ENCODE results near the gene CEACAM4. TPM values are rescaled to one million over a fixed set of nuclear protein-coding genes. Genes with fewer than 3 reads are reported as not detected.

Gene CEACAM4
- total RNA-seq, 1 donor from 2014 or later: not detected

DNA sequence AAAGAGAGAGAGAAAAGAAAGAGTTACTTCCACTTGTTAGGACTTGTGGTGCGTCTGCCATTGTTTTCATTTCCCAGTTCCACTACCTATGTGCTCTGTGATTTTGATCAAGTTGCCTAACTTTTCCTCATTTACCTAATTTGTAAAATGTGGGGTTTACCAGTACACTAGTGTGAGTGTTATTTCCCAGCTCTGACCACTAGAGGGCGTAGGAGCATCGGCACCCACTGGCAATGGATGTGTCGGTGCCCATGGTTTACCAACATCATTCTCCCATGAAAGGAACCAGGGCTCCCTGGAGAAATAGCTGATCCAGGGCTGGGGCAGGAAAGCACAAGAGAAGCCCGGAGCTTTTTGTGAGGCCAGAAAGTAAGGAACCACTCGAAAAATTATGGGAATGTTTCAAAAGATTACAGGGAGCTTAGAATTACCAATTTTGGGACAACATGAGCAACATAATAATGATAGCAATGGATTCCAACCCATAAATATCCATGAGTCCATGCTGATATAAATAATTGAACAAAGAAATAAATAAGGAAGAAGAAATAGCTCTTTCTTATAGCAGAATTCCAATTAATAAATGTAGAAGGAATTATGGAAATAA is 15.1 kb upstream of the CEACAM4 start:
- Mint-ChIP-seq H3K9me3 (ENCODE audit: unreplicated experiment) (no peaks in the 10 kb centered on the region), H3K36me3 (ENCODE audit: unreplicated experiment) (no peaks in the 10 kb centered on the region), H3K27ac (ENCODE audit: unreplicated experiment) (no peak overlapping the region), H3K4me1 (ENCODE audit: unreplicated experiment) (no peaks in the 10 kb centered on the region), H3K4me3 (ENCODE audit: unreplicated experiment) (no peak overlapping the region), H3K27me3 (ENCODE audit: unreplicated experiment) (peaks cover 3% of the 10 kb centered on the region)
- DNase-seq (ENCODE audit: extremely low spot score, unreplicated experiment): no peak
- TF ChIP-seq, protein P1, sequence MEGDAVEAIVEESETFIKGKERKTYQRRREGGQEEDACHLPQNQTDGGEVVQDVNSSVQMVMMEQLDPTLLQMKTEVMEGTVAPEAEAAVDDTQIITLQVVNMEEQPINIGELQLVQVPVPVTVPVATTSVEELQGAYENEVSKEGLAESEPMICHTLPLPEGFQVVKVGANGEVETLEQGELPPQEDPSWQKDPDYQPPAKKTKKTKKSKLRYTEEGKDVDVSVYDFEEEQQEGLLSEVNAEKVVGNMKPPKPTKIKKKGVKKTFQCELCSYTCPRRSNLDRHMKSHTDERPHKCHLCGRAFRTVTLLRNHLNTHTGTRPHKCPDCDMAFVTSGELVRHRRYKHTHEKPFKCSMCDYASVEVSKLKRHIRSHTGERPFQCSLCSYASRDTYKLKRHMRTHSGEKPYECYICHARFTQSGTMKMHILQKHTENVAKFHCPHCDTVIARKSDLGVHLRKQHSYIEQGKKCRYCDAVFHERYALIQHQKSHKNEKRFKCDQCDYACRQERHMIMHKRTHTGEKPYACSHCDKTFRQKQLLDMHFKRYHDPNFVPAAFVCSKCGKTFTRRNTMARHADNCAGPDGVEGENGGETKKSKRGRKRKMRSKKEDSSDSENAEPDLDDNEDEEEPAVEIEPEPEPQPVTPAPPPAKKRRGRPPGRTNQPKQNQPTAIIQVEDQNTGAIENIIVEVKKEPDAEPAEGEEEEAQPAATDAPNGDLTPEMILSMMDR (IDR thresholded peaks at IDR 0.05): peak; percentile 82

DNA sequence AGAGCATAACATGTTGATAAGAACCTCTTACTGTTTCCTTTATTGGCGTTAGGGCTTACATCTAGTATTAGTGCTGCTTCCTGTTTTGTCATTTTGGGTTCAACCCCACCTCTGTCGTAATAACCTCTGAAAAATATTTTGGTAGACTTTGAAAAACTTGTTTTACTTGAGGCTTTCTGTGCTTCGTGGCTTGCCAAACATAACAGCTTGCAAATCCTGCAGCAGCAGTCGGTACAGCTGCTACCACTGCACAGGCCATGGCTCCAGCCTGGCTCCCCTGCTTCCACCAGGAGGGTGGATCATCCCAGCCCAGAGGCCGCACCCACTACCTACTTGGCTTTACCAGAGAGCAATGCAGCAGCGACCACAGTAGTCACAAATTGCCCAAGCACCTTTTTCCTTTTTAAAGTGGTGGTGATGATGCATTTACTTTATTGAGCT is 11.8 kb upstream of the CEACAM4 start:
- Mint-ChIP-seq H3K9me3 (ENCODE audit: unreplicated experiment) (peaks cover 4% of the 10 kb centered on the region), H3K36me3 (ENCODE audit: unreplicated experiment) (no peaks in the 10 kb centered on the region), H3K4me3 (ENCODE audit: unreplicated experiment) (no peak overlapping the region), H3K27me3 (ENCODE audit: unreplicated experiment) (peaks cover 3% of the 10 kb centered on the region), H3K27ac (ENCODE audit: unreplicated experiment) (no peak overlapping the region), H3K4me1 (ENCODE audit: unreplicated experiment) (no peaks in the 10 kb centered on the region)
- no peak for DNase-seq (ENCODE audit: extremely low spot score, unreplicated experiment)
- TF ChIP-seq, protein P1 (IDR thresholded peaks at IDR 0.05): no peak

DNA sequence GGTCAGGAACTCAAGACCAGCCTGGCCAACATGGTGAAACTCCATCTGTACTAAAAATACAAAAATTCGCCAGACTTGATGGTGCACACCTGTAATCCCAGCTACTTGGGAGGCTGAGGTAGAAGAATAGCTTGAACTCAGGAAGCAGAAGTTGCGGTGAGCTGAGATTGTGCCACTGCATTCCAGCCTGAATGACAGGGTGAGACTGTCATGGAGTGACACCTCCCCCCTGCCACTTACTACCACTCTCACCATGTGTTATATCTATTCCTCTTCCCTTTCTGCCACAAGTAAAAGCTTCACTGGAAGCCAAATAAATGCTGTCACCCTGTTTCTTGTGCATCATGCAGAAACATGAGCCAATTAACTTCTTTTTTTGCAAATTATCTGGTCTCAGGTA is 10.6 kb upstream of the CEACAM4 start:
- no peak overlapping the region for H3K4me3 Mint-ChIP-seq (ENCODE audit: unreplicated experiment)
- H3K27me3 Mint-ChIP-seq (ENCODE audit: unreplicated experiment): peaks cover 3% of the 10 kb centered on the region
- no peaks in the 10 kb centered on the region for H3K4me1 Mint-ChIP-seq (ENCODE audit: unreplicated experiment)
- H3K27ac Mint-ChIP-seq (ENCODE audit: unreplicated experiment): no peak overlapping the region
- DNase-seq (ENCODE audit: extremely low spot score, unreplicated experiment): no peak
- TF ChIP-seq, protein P1 (IDR thresholded peaks at IDR 0.05): no peak
- no peaks in the 10 kb centered on the region for H3K36me3 Mint-ChIP-seq (ENCODE audit: unreplicated experiment)
- peaks cover 4% of the 10 kb centered on the region for H3K9me3 Mint-ChIP-seq (ENCODE audit: unreplicated experiment)

DNA sequence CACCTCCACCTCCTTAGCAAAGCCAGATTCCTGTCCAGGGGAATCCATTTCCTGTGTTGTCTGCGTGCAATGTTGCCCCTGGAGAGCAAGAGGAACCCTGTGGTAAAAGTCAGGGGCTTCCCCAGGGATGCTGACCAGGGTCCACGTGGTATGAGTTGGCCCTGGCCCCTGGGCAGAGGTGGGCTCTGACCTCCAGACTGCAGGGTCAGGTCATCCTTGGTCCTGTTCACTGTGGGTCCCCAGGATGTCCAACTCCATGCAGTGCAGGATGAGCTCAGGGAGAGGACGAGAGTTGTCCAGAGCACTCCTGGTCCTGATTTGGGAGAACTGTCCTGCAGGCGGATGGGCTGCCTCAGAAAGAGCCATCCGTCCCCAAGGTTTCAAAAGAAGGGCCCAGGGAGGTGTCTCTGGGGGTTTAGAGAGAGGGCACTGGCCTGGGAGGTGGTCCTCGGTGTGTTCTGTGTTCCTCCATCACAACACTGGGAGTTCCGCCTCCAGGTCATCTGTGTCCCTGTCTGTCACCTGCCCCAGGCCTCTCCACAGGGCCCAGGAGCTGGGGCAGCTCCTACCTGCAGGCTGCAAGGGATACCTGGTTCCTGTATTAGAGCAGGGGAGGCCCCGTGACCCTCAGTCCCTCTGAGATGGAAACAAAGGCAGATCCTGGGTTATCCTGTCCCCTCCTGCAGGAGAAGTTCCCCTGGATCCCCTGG is 1.2 kb upstream of the CEACAM4 start:
- H3K27ac Mint-ChIP-seq (ENCODE audit: unreplicated experiment): no peak overlapping the region
- H3K4me1 Mint-ChIP-seq (ENCODE audit: unreplicated experiment): no peaks in the 10 kb centered on the region
- TF ChIP-seq, protein P1 (IDR thresholded peaks at IDR 0.05): no peak
- no peaks in the 10 kb centered on the region for H3K27me3 Mint-ChIP-seq (ENCODE audit: unreplicated experiment)
- no peaks in the 10 kb centered on the region for H3K36me3 Mint-ChIP-seq (ENCODE audit: unreplicated experiment)
- H3K4me3 Mint-ChIP-seq (ENCODE audit: unreplicated experiment): no peak overlapping the region
- H3K9me3 Mint-ChIP-seq (ENCODE audit: unreplicated experiment): peaks cover 7% of the 10 kb centered on the region
- DNase-seq (ENCODE audit: extremely low spot score, unreplicated experiment): no peak

DNA sequence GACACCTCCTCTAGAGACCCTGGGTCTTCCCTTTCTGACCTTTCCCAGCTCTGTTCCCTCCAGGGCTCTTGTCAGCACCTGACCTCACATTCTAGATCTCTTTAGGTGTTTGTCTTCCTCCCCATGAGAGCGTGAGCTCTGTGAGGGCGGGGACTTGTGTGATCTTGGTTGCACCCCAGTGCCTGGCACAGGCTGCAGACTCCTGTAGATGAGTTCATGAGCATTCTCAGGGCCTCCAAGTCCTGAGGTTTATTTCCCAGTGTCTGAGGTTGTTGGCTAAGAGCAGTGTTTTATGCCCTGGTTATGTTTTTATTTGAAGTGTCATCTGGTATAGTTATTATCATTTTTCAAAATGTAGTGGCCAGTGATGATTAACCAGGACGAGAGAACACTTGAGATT is 596 bp downstream of the CEACAM4 start:
- H3K36me3 Mint-ChIP-seq (ENCODE audit: unreplicated experiment): no peaks in the 10 kb centered on the region
- no peak overlapping the region for H3K4me3 Mint-ChIP-seq (ENCODE audit: unreplicated experiment)
- TF ChIP-seq, protein P1 (IDR thresholded peaks at IDR 0.05): no peak
- no peaks in the 10 kb centered on the region for H3K4me1 Mint-ChIP-seq (ENCODE audit: unreplicated experiment)
- H3K27ac Mint-ChIP-seq (ENCODE audit: unreplicated experiment): no peak overlapping the region
- peaks cover 3% of the 10 kb centered on the region for H3K9me3 Mint-ChIP-seq (ENCODE audit: unreplicated experiment)
- no peak for DNase-seq (ENCODE audit: extremely low spot score, unreplicated experiment)
- no peaks in the 10 kb centered on the region for H3K27me3 Mint-ChIP-seq (ENCODE audit: unreplicated experiment)
